RWPE2 (cell line): Measurements from ENCODE around the gene RPS21.
A peak's percentile ranks its signal among the peaks of the same experiment; 100 is the strongest.

ENCODE experiments used
- ATAC-seq: fragments of 200-7000 bp; cut with Tn5 transposase; 3 replicates; pipeline ENCODE4 v1.9.1; 2021; ENCODE audit warnings: low read depth
- DNase-seq: peaks from one replicate; pipeline ENCODE4 v3.0.0-alpha.2; 2020; ENCODE audit warnings: low spot score
- H3K27ac ChIP-seq: fragments of 450-650 bp; 2 replicates; pipeline ENCODE4 v1.5.1; 2017; ENCODE audit warnings: mild to moderate bottlenecking; ENCODE audit not compliant: poor library complexity, severe bottlenecking
- H3K27me3 ChIP-seq: fragments of 250-450 bp; sonication (Bioruptor Pico); 2 replicates; pipeline ENCODE4 v1.5.1; 2021; ENCODE audit warnings: mild to moderate bottlenecking, moderate library complexity; ENCODE audit not compliant: insufficient read depth, poor library complexity, severe bottlenecking
- H3K36me3 ChIP-seq: fragments of 250-450 bp; sonication (Bioruptor Pico); 2 replicates; pipeline ENCODE4 v1.5.1; 2020; ENCODE audit warnings: low read depth, mild to moderate bottlenecking, moderate library complexity
- H3K4me1 ChIP-seq: fragments of 250-450 bp; sonication (Bioruptor Pico); 2 replicates; pipeline ENCODE4 v1.5.1; 2021; ENCODE audit warnings: mild to moderate bottlenecking, moderate library complexity; ENCODE audit not compliant: insufficient read depth, poor library complexity, severe bottlenecking
- H3K4me3 ChIP-seq: fragments of 250-450 bp; sonication (Bioruptor Pico); 2 replicates; pipeline ENCODE4 v1.5.1; 2021; ENCODE audit warnings: mild to moderate bottlenecking, moderate library complexity; ENCODE audit not compliant: severe bottlenecking
- H3K9me3 ChIP-seq: fragments of 250-450 bp; sonication (Bioruptor Pico); 2 replicates; pipeline ENCODE4 v1.5.1; 2021; ENCODE audit warnings: mild to moderate bottlenecking, moderate library complexity; ENCODE audit not compliant: severe bottlenecking
- CTCF ChIP-seq: fragments of 450-650 bp; IDR thresholded peaks from one replicate; pipeline ENCODE4 v1.5.1; 2017; ENCODE audit warnings: mild to moderate bottlenecking, moderate library complexity; ENCODE audit not compliant: poor library complexity, severe bottlenecking

RPS21 gene

GRCh38 chr20:62408055-62408454, 21.2 kb downstream of the RPS21 start:
- Histone ChIP-seq H3K36me3 (no peaks in the 10 kb centered on the region), H3K4me1 (no peaks in the 10 kb centered on the region), H3K27me3 (no peaks in the 10 kb centered on the region), H3K4me3 (no peak overlapping the region), H3K27ac (no peak overlapping the region), H3K9me3 (no peaks in the 10 kb centered on the region)
- no peak for TF ChIP-seq CTCF
- DNase-seq: peak; percentile 85
- no peak for ATAC-seq

GRCh38 chr20:62408640-62409039, 21.7 kb downstream of the RPS21 start:
- no peaks in the 10 kb centered on the region for H3K9me3 ChIP-seq
- H3K27me3 ChIP-seq: no peaks in the 10 kb centered on the region
- no peaks in the 10 kb centered on the region for H3K4me1 ChIP-seq
- H3K36me3 ChIP-seq: no peaks in the 10 kb centered on the region
- no peak overlapping the region for H3K27ac ChIP-seq
- TF ChIP-seq CTCF: no peak
- DNase-seq (no peak), ATAC-seq (no peak)
- no peak overlapping the region for H3K4me3 ChIP-seq

DNA sequence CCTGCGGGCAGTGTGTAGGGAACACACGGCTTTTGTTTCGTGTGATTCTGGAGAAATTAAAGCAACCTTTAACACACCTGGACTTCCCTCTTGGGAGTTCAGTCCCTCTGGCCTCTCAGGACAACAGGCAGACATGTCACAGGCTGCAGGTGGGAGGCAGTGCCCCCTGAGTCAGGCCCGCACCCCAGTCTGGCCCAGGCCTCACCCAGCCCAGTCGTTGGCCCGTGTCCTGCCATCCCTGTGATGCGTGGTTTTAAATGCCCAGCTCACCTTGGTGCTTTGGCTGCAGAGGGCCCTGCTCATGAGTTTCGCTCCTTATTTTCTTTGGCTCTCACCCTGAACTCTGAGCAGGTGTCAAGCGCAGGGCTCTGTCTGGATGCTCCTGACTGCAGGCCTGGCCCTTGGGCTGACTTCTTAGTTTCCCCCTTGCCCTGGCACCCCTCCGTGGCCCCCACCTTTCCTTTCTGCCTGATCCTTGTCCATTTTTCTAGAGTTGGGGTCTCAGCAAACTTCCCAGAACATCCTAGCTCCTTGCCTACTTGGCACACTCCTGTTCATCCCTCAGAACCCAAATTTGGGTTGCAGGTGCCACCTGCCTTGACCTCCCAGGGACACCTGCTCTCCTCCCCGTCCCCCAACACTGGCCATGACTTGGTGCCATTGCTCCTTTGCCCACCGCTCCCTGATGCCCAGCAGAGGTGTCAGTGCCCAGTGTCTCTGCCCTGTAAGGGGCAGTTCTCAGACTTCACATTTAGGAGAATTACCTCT, 22.4 kb downstream of the RPS21 start:
- Histone ChIP-seq H3K9me3 (no peaks in the 10 kb centered on the region), H3K27me3 (no peaks in the 10 kb centered on the region), H3K4me1 (no peaks in the 10 kb centered on the region), H3K4me3 (no peak overlapping the region), H3K27ac (no peak overlapping the region), H3K36me3 (no peaks in the 10 kb centered on the region)
- no peak for ATAC-seq
- no peak for TF ChIP-seq CTCF
- DNase-seq: no peak

DNA sequence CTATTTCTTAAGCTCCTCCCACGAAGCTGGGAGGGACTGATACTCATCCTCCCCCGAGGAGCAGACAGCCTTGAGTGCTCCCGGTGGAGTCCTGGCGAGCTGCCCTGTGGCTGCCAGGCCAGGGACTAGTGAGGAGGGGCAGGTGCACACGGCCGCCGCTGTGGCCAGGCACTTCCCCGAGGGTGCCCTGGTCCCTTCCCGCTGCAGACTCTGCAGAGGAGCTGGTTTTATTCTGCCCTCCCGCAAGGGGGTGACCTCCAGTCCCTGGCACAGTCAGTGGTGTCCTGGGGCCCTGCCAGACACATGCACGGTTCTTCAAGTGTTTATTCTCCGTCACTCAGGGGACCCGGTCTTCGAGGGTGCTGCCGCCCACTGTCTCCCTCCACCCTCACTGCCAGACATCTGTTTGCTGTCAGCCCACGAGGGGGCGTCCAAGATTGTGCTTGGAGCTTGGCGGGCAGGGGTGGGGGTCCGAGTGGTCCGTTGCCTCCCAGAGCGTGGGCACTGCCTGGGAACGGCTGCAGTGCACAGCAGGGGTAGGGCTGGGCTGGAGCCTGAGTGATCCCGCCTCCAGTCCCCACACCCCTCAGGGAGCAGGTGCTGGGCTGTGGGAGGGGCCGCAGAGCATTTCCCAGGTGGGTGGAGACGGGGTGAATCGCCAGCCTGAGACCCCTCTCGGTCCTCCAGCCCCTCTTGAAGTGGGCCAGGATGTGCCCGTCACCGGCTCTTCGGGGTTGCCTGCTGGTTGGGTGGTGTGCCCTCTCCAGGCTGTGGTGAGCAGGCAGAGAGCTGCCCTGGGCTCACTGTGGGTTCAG, 23.2 kb downstream of the RPS21 start:
- no peaks in the 10 kb centered on the region for H3K27me3 ChIP-seq
- no peak overlapping the region for H3K27ac ChIP-seq
- peak; percentile 92 for TF ChIP-seq CTCF
- peak; percentile 86 for DNase-seq
- H3K4me1 ChIP-seq: no peaks in the 10 kb centered on the region
- no peaks in the 10 kb centered on the region for H3K9me3 ChIP-seq
- no peak overlapping the region for H3K4me3 ChIP-seq
- no peaks in the 10 kb centered on the region for H3K36me3 ChIP-seq
- ATAC-seq: peak; percentile 5; the same call in 1 of the 3 replicates
